Esophagus (tissue), 2 donors: ENCODE data around the gene UCHL5. TPM values are rescaled to one million over a fixed set of nuclear protein-coding genes. Genes with fewer than 3 reads are reported as not detected.

Experiments used
- H3K27ac ChIP-seq, 2 donors: one replicate each; pipeline ENCODE4 v1.5.1; 2013; ENCODE audit warnings: low read depth in 2 of 2, mild to moderate bottlenecking in 2 of 2, inconsistent platforms in 1 of 2, low read length in 1 of 2, moderate library complexity in 1 of 2
- H3K27me3 ChIP-seq, 2 donors: one replicate each; pipeline ENCODE4 v1.6.1; 2013; ENCODE audit warnings: low read length in 2 of 2, control low read depth in 1 of 2, mild to moderate bottlenecking in 1 of 2; ENCODE audit not compliant: insufficient read depth in 2 of 2, control insufficient read depth in 1 of 2
- H3K36me3 ChIP-seq, 2 donors: one replicate each; pipeline ENCODE4 v1.6.1; 2013; ENCODE audit warnings: low read length in 1 of 2; ENCODE audit not compliant: control insufficient read depth in 2 of 2, insufficient read depth in 2 of 2
- H3K4me1 ChIP-seq, 2 donors: one replicate each; pipeline ENCODE4 v1.6.1; 2013; ENCODE audit warnings: low read length in 1 of 2; ENCODE audit not compliant: control insufficient read depth in 2 of 2, insufficient read depth in 2 of 2
- H3K4me3 ChIP-seq, 2 donors: one replicate each; pipeline ENCODE4 v1.5.1; 2013; ENCODE audit warnings: low read length in 2 of 2, mild to moderate bottlenecking in 2 of 2, low read depth in 1 of 2, moderate library complexity in 1 of 2
- H3K9me3 ChIP-seq, 2 donors: one replicate each; pipeline ENCODE4 v1.6.1; 2013; ENCODE audit warnings: mild to moderate bottlenecking in 2 of 2, low read depth in 1 of 2, low read length in 1 of 2, moderate library complexity in 1 of 2; ENCODE audit not compliant: control insufficient read depth in 2 of 2, insufficient read depth in 1 of 2
- WGBS, 2 donors: extraction: QIAGEN DNeasy Blood & Tissue Kit; methylation state at CpG; one replicate each; pipeline ENCODE4 v1.1.7; 2013; 5-methylcytosine and 5-hydroxymethylcytosine counted together
- polyA plus RNA-seq, 2 donors: library from polyadenylated mRNA; stranded (reverse); fragments of 200-250 nt; gene quantifications; one replicate each; pipeline ENCODE4 v1.2.3, GENCODE V29; 2013
- donor health status: healthy with polysubstance abuse.
- donor health status: Bipolar disorder and iron deficiency.

Gene UCHL5
- polyA plus RNA-seq, result 10 to 100 TPM; 18.1 to 24.6 TPM

GRCh38 chr1:193059282-193060114 is at the start of gene UCHL5, which contains the start of gene RO60:
TSS of gene UCHL5 (minus strand) at chr1:193059360. CDS start at chr1:193059260, 100 bp downstream.
TSS of gene RO60 (plus strand) at chr1:193059612. CDS start at chr1:193069055, 9,443 bp downstream.
- WGBS, 2 donors, result 1% methylated on average over 74 of the region's 74 CpGs
- Histone ChIP-seq H3K9me3 (no peaks in the 10 kb centered on the region), H3K27me3 (no peaks in the 10 kb centered on the region), H3K27ac (peak within 1 kb of the TSS; percentile 95 to 100), H3K36me3 (no peaks in the 10 kb centered on the region), H3K4me1 (no peaks in the 10 kb centered on the region), H3K4me3 (peak within 1 kb of the TSS; percentile 79 to 90)

GRCh38 chr1:193108471-193108870 is 49.3 kb upstream of the UCHL5 start:
- Histone ChIP-seq H3K4me3 (no peak overlapping the region), H3K4me1 (no peaks in the 10 kb centered on the region), H3K9me3 (no peaks in the 10 kb centered on the region), H3K27me3 (no peaks in the 10 kb centered on the region), H3K27ac (no peak overlapping the region), H3K36me3 (no peaks in the 10 kb centered on the region)
- WGBS, 2 donors, result 70 to 79% methylated on average over 3 of the region's 3 CpGs

GRCh38 chr1:193105821-193106177 is 46.6 kb upstream of the UCHL5 start:
- Histone ChIP-seq H3K4me3 (peak overlapping the region; percentile 66 to 89), H3K36me3 (no peaks in the 10 kb centered on the region), H3K4me1 (no peaks in the 10 kb centered on the region), H3K27ac (peak overlapping the region in 1 of 2 donors; percentile 95), H3K9me3 (no peaks in the 10 kb centered on the region), H3K27me3 (no peaks in the 10 kb centered on the region)
- WGBS, 2 donors, result 33 to 35% methylated on average over 4 of the region's 4 CpGs

- no peaks in the 10 kb centered on the region for H3K27me3 ChIP-seq
- WGBS, 2 donors, result 0% methylated on average over 71 to 73 of the region's 73 CpGs
- H3K4me3 ChIP-seq, result peak within 1 kb of the TSS; percentile 66 to 89
- no peaks in the 10 kb centered on the region for H3K9me3 ChIP-seq
- no peaks in the 10 kb centered on the region for H3K4me1 ChIP-seq
- H3K27ac ChIP-seq, result peak within 1 kb of the TSS; percentile 91 to 95
- H3K36me3 ChIP-seq, result no peaks in the 10 kb centered on the region
These were observed 46.0 kb upstream of the UCHL5 start, which contains the start of gene GLRX2 for GRCh38 chr1:193104907-193105820. TSS of gene GLRX2 (minus strand) at chr1:193105414. CDS start at chr1:193105382, 32 bp downstream.

GRCh38 chr1:193104502-193104906 is 45.3 kb upstream of the UCHL5 start:
- H3K27ac ChIP-seq, result peak overlapping the region; percentile 91 to 95
- H3K4me3 ChIP-seq, result peak overlapping the region; percentile 66 to 89
- no peaks in the 10 kb centered on the region for H3K27me3 ChIP-seq
- H3K9me3 ChIP-seq, result no peaks in the 10 kb centered on the region
- no peaks in the 10 kb centered on the region for H3K4me1 ChIP-seq
- peaks cover 3% of the 10 kb centered on the region in 2 donors for H3K36me3 ChIP-seq
- WGBS, 2 donors, result 0% methylated on average over 24 of the region's 24 CpGs

DNA sequence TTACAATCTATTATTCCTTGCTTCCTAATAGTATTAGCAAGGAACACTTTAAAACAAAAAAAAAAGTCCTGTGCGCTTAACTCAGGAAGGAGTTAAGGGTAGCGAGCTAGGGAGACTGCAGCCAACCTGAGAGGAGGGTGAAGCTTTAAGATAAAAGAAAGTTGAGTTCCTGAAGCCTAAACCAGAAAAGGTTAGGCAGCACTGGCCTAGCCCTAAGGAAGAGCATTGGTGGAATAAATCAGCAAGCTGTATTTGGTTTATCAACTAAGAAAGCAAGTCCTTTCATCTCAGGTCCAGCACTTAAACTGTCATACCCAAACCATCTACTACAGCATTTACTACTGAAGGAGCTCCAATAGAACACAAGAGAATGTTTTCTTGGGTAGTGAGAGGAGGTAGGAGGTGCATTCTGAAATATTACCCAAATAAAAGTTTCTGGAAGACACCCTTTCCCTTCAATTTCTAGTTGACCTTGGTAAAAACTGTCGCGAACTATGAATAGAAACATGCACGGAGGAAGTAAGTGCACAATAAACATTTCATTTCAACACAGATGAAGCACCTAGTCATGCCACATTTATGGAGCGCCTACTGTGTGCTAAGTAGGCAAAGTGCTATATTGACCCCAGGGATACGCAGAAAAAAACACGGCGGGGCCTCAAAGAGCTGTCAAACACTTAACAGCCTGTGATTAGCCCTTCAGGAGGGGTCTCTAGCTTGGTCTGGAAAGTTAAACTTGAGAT is 44.8 kb upstream of the UCHL5 start:
- Histone ChIP-seq H3K36me3 (peaks cover 4 to 6% of the 10 kb centered on the region in 2 donors), H3K4me1 (no peaks in the 10 kb centered on the region), H3K9me3 (no peaks in the 10 kb centered on the region), H3K27me3 (no peaks in the 10 kb centered on the region), H3K4me3 (peak overlapping the region; percentile 66 to 89), H3K27ac (peak overlapping the region; percentile 91 to 95)
- whole genome bisulfite sequencing, 2 donors, result 30 to 32% methylated on average over 9 of the region's 9 CpGs

- peaks cover 4 to 9% of the 10 kb centered on the region in 2 donors for H3K36me3 ChIP-seq
- no peak overlapping the region for H3K27ac ChIP-seq
- H3K9me3 ChIP-seq, result no peaks in the 10 kb centered on the region
- H3K4me1 ChIP-seq, result no peaks in the 10 kb centered on the region
- no peak overlapping the region for H3K4me3 ChIP-seq
- 93 to 94% methylated on average over 5 of the region's 5 CpGs for WGBS, 2 donors
- H3K27me3 ChIP-seq, result no peaks in the 10 kb centered on the region
These were observed 43.5 kb upstream of the UCHL5 start for GRCh38 chr1:193102662-193103061.

DNA sequence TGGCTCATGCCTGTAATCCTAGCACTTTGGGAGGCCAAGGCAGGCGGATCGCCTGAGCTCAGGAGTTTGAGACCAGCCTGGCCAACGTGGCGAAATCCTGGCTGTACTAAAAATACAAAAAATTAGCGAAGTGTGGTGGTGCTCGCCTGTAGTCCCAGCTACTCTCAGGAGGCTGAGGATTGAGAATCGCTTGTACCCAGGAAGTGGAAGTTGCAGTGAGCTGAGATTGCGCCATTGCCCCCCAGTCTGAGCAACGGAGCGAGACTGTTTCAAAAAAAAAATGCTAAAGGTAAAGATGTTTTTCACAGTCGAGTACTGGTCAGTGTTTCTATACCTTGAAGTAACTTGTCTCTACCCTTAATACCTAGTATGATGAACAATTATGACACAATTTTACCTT is 35.0 kb upstream of the UCHL5 start:
- WGBS, 2 donors, result 96 to 97% methylated on average over 11 of the region's 11 CpGs
- Histone ChIP-seq H3K9me3 (no peaks in the 10 kb centered on the region), H3K4me1 (no peaks in the 10 kb centered on the region), H3K36me3 (peaks cover 0 to 5% of the 10 kb centered on the region in 2 donors), H3K27ac (no peak overlapping the region), H3K4me3 (no peak overlapping the region), H3K27me3 (no peaks in the 10 kb centered on the region)

- peaks cover 0 to 2% of the 10 kb centered on the region in 2 donors for H3K36me3 ChIP-seq
- H3K4me1 ChIP-seq, result no peaks in the 10 kb centered on the region
- H3K27ac ChIP-seq, result no peak overlapping the region
- H3K9me3 ChIP-seq, result no peaks in the 10 kb centered on the region
- no peaks in the 10 kb centered on the region for H3K27me3 ChIP-seq
- H3K4me3 ChIP-seq, result no peak overlapping the region
- 72 to 75% methylated on average over 1 of the region's 1 CpG for WGBS, 2 donors
These were observed 31.7 kb upstream of the UCHL5 start for GRCh38 chr1:193090865-193091264.
